ENCODE results near the gene NRXN3.

Gene NRXN3

DNA sequence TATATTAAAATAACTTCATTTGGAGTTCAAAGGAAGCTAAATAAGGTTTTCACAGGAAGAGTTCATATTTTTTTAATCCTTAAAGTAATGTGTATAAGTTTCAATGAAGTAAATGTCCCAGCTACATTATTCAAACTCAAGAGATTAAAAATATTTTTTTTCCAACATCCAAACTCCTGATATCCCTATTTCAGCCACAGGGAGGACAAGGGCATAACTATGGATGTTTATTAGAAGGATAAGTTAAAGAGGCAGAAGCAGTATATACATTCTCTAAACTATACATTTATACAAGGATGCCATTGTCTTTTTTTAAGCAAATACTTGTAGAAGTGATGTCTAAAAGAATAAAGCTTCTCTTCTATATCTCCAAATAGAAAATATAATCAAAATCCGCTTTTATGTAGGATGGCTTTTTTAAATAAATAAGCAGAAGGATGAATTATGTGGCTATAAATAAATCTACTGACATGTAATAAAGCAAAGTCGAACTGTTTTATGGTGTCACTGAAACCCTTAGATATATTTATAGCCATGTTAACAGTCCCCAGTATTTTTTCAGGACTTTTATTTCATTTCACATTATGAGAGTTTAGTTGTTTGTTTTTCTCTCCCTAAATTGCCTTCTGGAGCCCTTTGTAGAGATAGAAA lies 1104.6 kb downstream of the NRXN3 start:
- DNase-seq (ENCODE audit: low read depth in 1 of 2, low spot score in 1 of 2) = no peak

GRCh38 chr14:79275292-79275655 lies 1105.1 kb downstream of the NRXN3 start:
- DNase-seq (ENCODE audit: low read depth in 1 of 2, low spot score in 1 of 2) = no peak

GRCh38 chr14:79278286-79278797 lies 1108.2 kb downstream of the NRXN3 start:
- DNase-seq (ENCODE audit: low read depth in 1 of 2, low spot score in 1 of 2) = no peak

- no peak for DNase-seq (ENCODE audit: low read depth in 1 of 2, low spot score in 1 of 2)
These were observed 1108.8 kb downstream of the NRXN3 start for GRCh38 chr14:79278798-79279644.

GRCh38 chr14:79279645-79280597 lies 1109.7 kb downstream of the NRXN3 start:
- DNase-seq (ENCODE audit: low read depth in 1 of 2, low spot score in 1 of 2) = no peak

DNA sequence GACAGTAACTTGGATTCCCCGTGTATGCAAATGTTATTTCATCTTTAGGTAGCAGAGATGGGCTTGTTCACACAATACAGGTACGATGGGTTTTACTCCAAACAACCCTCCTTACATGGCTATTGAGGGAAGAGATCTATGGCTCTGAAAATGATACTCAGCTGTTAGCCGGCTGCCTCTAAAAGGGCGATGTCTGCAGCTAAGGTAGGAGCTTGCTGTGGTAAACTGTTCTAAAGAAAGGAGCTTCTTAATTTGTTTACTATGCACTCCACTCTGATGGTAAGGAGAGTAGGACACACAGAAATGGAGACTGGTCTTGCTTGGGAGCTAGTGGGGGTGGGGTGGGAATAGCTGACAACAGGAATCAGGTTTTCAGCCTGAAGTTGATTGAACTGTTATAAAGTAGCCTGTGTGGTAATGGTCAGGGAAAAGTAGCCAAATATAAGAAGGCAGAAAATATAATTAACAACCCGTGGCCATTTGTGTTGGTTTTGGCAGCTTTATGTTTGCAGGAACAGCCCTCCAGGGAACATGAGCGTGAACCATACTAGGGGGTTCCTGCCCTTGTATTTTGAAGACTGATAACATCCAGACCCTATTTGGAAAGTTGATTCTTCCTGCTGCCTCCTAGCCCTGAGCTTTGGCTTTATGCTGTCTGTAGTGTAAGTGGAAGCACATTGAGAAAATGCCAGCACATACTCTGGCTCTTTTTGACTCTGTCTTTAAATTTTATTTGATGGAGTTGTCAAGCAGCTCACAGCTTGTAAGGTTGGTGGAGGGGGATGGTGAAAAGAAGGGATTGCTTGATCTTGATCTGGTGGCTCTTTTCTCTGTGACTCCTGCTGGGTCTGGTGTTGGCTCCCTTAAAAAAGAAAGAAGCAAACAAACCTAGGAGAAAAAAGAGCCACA lies 1111.3 kb downstream of the NRXN3 start:
- DNase-seq (ENCODE audit: low read depth in 1 of 2, low spot score in 1 of 2) = no peak

DNA sequence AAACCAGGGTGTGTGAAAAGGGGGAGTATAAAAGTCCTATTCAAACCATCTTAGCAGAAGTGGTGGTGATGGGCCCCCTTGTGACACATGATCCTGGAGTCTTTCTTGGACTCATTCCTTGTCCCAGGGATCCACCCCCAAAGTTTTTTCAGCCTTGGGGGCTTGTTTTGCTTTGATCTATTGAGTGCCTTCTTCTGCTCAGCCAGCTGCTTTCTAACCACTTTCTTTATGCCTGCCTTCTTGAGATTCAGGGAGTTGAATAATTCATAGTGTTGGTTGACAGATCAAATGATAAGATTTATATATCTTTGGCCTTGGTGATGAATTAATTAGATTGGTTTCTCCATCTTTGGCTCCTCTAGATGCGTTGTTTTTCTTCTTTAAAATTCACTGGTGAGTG lies 1114.4 kb downstream of the NRXN3 start:
- no peak for DNase-seq (ENCODE audit: low read depth in 1 of 2, low spot score in 1 of 2)

- DNase-seq (ENCODE audit: low read depth in 1 of 2, low spot score in 1 of 2) = no peak
These were observed 1115.1 kb downstream of the NRXN3 start for GRCh38 chr14:79285263-79285662.

DNA sequence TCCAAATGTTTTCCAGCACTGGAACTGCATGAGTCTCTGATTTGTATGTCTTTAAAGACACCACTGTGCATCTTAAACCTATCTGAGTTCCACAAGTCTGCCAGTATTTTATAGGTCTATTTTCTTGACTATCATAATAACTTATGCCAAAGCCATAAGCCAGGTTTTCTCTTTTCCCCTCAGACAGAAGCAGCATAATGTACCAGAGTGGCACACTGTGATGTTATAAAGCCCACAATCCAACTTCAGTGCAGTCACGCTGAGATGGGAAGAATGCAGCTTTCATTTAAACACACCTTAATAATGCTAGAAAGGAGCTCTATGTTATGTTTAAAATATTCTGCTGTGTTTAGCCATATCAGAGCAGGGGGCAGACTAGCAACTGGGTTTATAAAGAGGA lies 1117.8 kb downstream of the NRXN3 start:
- DNase-seq (ENCODE audit: low read depth in 1 of 2, low spot score in 1 of 2) = no peak

DNA sequence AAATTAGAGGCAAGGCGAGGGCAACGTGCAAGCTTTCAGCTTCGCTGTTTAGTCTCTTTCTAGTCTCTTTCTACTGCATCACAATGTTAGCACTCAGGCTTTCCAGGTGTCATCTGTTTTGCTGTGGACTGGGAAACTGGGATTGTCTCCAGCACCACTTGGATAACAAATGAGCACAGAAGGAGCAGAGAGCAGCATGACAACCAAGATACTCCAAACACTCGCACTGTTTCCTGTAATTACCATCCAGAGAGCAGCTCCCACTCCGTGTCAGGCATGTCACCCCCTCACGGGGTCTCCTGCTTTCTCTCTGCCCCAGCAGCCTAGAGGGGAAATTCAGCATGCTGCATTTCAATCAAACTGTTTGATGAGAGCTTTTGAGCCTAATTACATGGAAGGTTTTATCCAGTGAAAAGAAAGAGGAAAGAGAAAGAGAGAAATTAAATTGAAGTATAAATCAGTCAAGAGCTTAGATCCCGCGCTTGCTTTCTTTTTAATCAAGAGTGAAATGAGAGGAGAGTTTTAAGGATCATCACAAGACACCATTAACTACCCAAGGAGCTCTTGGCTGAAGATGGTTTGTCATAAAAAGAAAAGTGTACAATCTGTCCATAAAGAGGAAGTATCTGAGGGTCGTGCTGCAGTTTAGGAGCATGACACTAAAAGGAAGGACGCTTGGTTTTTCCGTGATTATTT lies 1123.5 kb downstream of the NRXN3 start:
- DNase-seq (ENCODE audit: low read depth in 1 of 2, low spot score in 1 of 2) = no peak

DNA sequence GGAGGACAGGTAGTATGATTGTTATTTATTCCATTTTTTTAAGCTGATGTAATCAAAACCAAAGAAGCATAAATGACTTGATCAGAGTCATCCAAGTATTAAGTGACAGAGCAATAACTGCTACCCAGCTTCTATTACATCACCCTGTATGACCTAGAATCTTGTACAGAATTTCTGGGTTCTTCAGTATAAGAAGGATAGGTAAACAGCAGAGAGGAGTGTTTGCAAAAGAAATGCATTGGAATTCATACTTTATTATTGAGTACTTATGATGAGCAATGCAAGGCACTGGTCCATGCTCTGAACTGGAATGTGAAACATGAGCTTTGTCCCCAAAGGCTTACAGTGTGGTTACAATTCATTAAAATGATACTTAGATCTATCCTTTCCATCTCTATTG lies 1124.3 kb downstream of the NRXN3 start:
- DNase-seq (ENCODE audit: low read depth in 1 of 2, low spot score in 1 of 2) = no peak

DNA sequence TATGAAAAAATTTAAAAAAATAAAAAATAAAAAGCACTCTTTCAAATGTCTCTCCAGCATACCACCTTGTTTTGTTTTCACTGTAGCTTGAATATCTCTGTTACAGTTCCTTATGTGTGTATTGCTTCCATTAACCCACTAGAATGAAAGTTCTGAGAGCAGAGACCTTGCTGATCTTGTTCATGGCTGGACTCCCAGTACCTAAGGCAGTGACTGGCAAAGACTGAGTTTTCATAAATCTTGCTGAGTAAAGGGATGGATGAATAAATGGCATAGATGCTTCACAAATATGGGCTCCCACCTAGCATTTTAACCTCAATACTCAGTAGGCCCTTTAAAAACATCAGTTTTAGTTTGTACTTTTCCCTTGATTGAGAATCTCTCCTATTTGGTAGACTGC lies 1125.2 kb downstream of the NRXN3 start:
- DNase-seq (ENCODE audit: low read depth in 1 of 2, low spot score in 1 of 2) = no peak

- DNase-seq (ENCODE audit: low read depth in 1 of 2, low spot score in 1 of 2) = no peak
These were observed 1128.2 kb downstream of the NRXN3 start for GRCh38 chr14:79298373-79298772.

GRCh38 chr14:79299162-79299561 lies 1129.0 kb downstream of the NRXN3 start:
- DNase-seq (ENCODE audit: low read depth in 1 of 2, low spot score in 1 of 2) = no peak

GRCh38 chr14:79304279-79304678 lies 1134.1 kb downstream of the NRXN3 start:
- DNase-seq (ENCODE audit: low read depth in 1 of 2, low spot score in 1 of 2) = no peak

GRCh38 chr14:79306546-79306945 lies 1136.4 kb downstream of the NRXN3 start:
- no peak for DNase-seq (ENCODE audit: low read depth in 1 of 2, low spot score in 1 of 2)

GRCh38 chr14:79318371-79318770 lies 1148.2 kb downstream of the NRXN3 start:
- DNase-seq (ENCODE audit: low read depth in 1 of 2, low spot score in 1 of 2) = no peak

- DNase-seq (ENCODE audit: low read depth in 1 of 2, low spot score in 1 of 2) = no peak
These were observed 1150.4 kb downstream of the NRXN3 start for GRCh38 chr14:79320561-79320960.

- DNase-seq (ENCODE audit: low read depth in 1 of 2, low spot score in 1 of 2) = no peak
These were observed 1150.9 kb downstream of the NRXN3 start for GRCh38 chr14:79321070-79321469.

GRCh38 chr14:79325071-79325470 lies 1154.9 kb downstream of the NRXN3 start:
- DNase-seq (ENCODE audit: low read depth in 1 of 2, low spot score in 1 of 2) = no peak

Data from stimulated activated CD4-positive, alpha-beta T cell treated with anti-CD3 and anti-CD28 coated beads, Interleukin-15, amount 100 ng/mL, for 1 hour (primary cell).